H9 (cell line): Measurements from ENCODE around the gene BIN1. TPM values are rescaled to one million over a fixed set of nuclear protein-coding genes. Genes with fewer than 3 reads are reported as not detected.

Source experiments
- DNase-seq: peaks from one replicate; pipeline ENCODE4 v3.0.0-alpha.2; 2017
- H2AFZ ChIP-seq: one replicate; pipeline ENCODE4 v1.6.1; 2013; ENCODE audit warnings: mild to moderate bottlenecking, low read length, control low read depth, moderate library complexity
- H2AK5ac ChIP-seq: 2 replicates; pipeline ENCODE4 v1.6.1; 2013; ENCODE audit warnings: low read length, control low read depth, mixed read lengths; ENCODE audit not compliant: insufficient read length
- H2BK120ac ChIP-seq: one replicate; pipeline ENCODE4 v1.6.1; 2013; ENCODE audit warnings: low read depth, mild to moderate bottlenecking, low read length, control low read depth, inconsistent platforms; ENCODE audit not compliant: poor library complexity, severe bottlenecking
- H2BK12ac ChIP-seq: 2 replicates; pipeline ENCODE4 v1.6.1; 2013; ENCODE audit warnings: low read length, control low read depth, mixed read lengths, low read depth; ENCODE audit not compliant: insufficient read length
- H2BK15ac ChIP-seq: 2 replicates; pipeline ENCODE4 v1.6.1; 2013; ENCODE audit warnings: low read depth, low read length, control low read depth
- H2BK20ac ChIP-seq: one replicate; pipeline ENCODE4 v1.6.1; 2013; ENCODE audit warnings: low read depth, mild to moderate bottlenecking, low read length, control low read depth, inconsistent platforms; ENCODE audit not compliant: poor library complexity, severe bottlenecking
- H2BK5ac ChIP-seq: 2 replicates; pipeline ENCODE4 v1.6.1; 2013; ENCODE audit warnings: low read length, control low read depth, mixed read lengths; ENCODE audit not compliant: insufficient read length
- H3K14ac ChIP-seq: 2 replicates; pipeline ENCODE4 v1.6.1; 2013; ENCODE audit warnings: low read length, control low read depth; ENCODE audit not compliant: insufficient read depth
- H3K18ac ChIP-seq: 2 replicates; pipeline ENCODE4 v1.6.1; 2013; ENCODE audit warnings: low read depth, mild to moderate bottlenecking, mixed read lengths, low read length, control low read depth; ENCODE audit not compliant: insufficient read length
- H3K23ac ChIP-seq: 2 replicates; pipeline ENCODE4 v1.6.1; 2013; ENCODE audit warnings: low read length, control low read depth, mixed read lengths, low read depth; ENCODE audit not compliant: insufficient read length
- H3K23me2 ChIP-seq: 2 replicates; pipeline ENCODE4 v1.6.1; 2013; ENCODE audit warnings: low read depth, mild to moderate bottlenecking, mixed read lengths, low read length, control low read depth; ENCODE audit not compliant: insufficient read length, poor library complexity, severe bottlenecking
- H3K27ac ChIP-seq: 2 replicates; pipeline ENCODE4 v1.5.1; 2013; ENCODE audit warnings: low read length, control low read depth, mixed read lengths, low read depth; ENCODE audit not compliant: insufficient read length
- H3K27me3 ChIP-seq: 2 replicates; pipeline ENCODE4 v1.6.1; 2013; ENCODE audit warnings: low read length, control low read depth, inconsistent platforms; ENCODE audit not compliant: insufficient read depth
- H3K4ac ChIP-seq: 2 replicates; pipeline ENCODE4 v1.6.1; 2013; ENCODE audit warnings: low read depth, mild to moderate bottlenecking, control low read depth, inconsistent platforms, low read length, moderate library complexity
- H3K4me1 ChIP-seq: 2 replicates; pipeline ENCODE4 v1.6.1; 2013; ENCODE audit warnings: low read length, control low read depth, inconsistent platforms; ENCODE audit not compliant: insufficient read depth
- H3K4me2 ChIP-seq: 2 replicates; pipeline ENCODE4 v1.6.1; 2013; ENCODE audit warnings: low read length, control low read depth, mixed read lengths; ENCODE audit not compliant: insufficient read length, insufficient read depth
- H3K56ac ChIP-seq: 2 replicates; pipeline ENCODE4 v1.6.1; 2013; ENCODE audit warnings: low read depth, mild to moderate bottlenecking, mixed read lengths, low read length, control low read depth; ENCODE audit not compliant: insufficient read length
- H3K79me1 ChIP-seq: 2 replicates; pipeline ENCODE4 v1.6.1; 2013; ENCODE audit warnings: low read depth, mild to moderate bottlenecking, moderate library complexity, low read length, control low read depth, inconsistent platforms; ENCODE audit not compliant: insufficient read depth, poor library complexity, severe bottlenecking
- H3K79me2 ChIP-seq: 2 replicates; pipeline ENCODE4 v1.6.1; 2013; ENCODE audit warnings: low read length, control low read depth, inconsistent platforms; ENCODE audit not compliant: insufficient read depth
- H3K9ac ChIP-seq: 2 replicates; pipeline ENCODE4 v1.6.1; 2013; ENCODE audit warnings: low read length, control low read depth, mixed read lengths; ENCODE audit not compliant: insufficient read length; ENCODE audit errors: extremely low read depth
- H3K9me3 ChIP-seq: one replicate; pipeline ENCODE4 v1.6.1; 2013; ENCODE audit warnings: low read depth, low read length, inconsistent platforms; ENCODE audit not compliant: control insufficient read depth
- H3T11ph ChIP-seq: one replicate; pipeline ENCODE4 v1.6.1; 2013; ENCODE audit warnings: mild to moderate bottlenecking, low read length, control low read depth, inconsistent platforms
- H4K20me1 ChIP-seq: one replicate; pipeline ENCODE4 v1.6.1; 2013; ENCODE audit not compliant: control insufficient read depth, insufficient read length, insufficient read depth
- H4K5ac ChIP-seq: 2 replicates; pipeline ENCODE4 v1.6.1; 2013; ENCODE audit warnings: low read depth, mild to moderate bottlenecking, mixed read lengths, low read length, control low read depth; ENCODE audit not compliant: insufficient read length
- H4K8ac ChIP-seq: replicated peaks from 2 replicates; pipeline ENCODE4 v1.6.1; 2013; ENCODE audit warnings: low read length, control low read depth, mixed read lengths, low read depth; ENCODE audit not compliant: insufficient read length
- H4K91ac ChIP-seq: 2 replicates; pipeline ENCODE4 v1.6.1; 2013; ENCODE audit warnings: low read depth, mild to moderate bottlenecking, moderate library complexity, mixed read lengths, low read length, control low read depth; ENCODE audit not compliant: insufficient read length
- H3K27ac Mint-ChIP-seq, 3 experiments: 2 replicates in 2 of 3; 3 replicates in 1 of 3; pipeline ENCODE4 v1.8.0; 2020 to 2021; ENCODE audit warnings: mixed read lengths in 3 of 3, mild to moderate bottlenecking in 1 of 3, moderate library complexity in 1 of 3
- H3K27me3 Mint-ChIP-seq: 2 replicates; pipeline ENCODE4 v1.8.0; 2021; ENCODE audit warnings: low read depth, mild to moderate bottlenecking, moderate library complexity, mixed read lengths
- H3K36me3 Mint-ChIP-seq, 3 experiments: 2 replicates in 2 of 3; 3 replicates in 1 of 3; pipeline ENCODE4 v1.8.0; 2020 to 2021; ENCODE audit warnings: low read depth in 3 of 3, mixed read lengths in 3 of 3; ENCODE audit not compliant: insufficient read depth in 1 of 3
- H3K4me1 Mint-ChIP-seq, 2 experiments: 2 replicates each; pipeline ENCODE4 v1.8.0; 2020; ENCODE audit warnings: mixed read lengths in 2 of 2
- H3K4me3 Mint-ChIP-seq, 2 experiments: 2 replicates in 1 of 2; 3 replicates in 1 of 2; pipeline ENCODE4 v1.8.0; 2020 to 2021; ENCODE audit warnings: mild to moderate bottlenecking in 2 of 2, mixed read lengths in 2 of 2, moderate library complexity in 1 of 2
- H3K9me3 Mint-ChIP-seq, 2 experiments: 2 replicates in 1 of 2; 3 replicates in 1 of 2; pipeline ENCODE4 v1.8.0; 2020; ENCODE audit warnings: mild to moderate bottlenecking in 2 of 2, mixed read lengths in 2 of 2, moderate library complexity in 1 of 2
- WGBS: extraction: QIAGEN DNeasy Blood & Tissue Kit; methylation state at CpG from one replicate; pipeline ENCODE4 v1.1.7; 2013; ENCODE audit warnings: missing lambda C conversion rate, low lambda C conversion rate, mixed read lengths; ENCODE audit not compliant: insufficient read length; ENCODE audit errors: extremely low coverage; 5-methylcytosine and 5-hydroxymethylcytosine counted together
- total RNA-seq: library from RNA; stranded (reverse); gene quantifications from 2 replicates; pipeline ENCODE4 v1.2.1, GENCODE V29; 2021
- TF ChIP-seq, protein P1 (sequence below): fragments of 200-600 bp; sonication (generic); conservative IDR thresholded peaks from 3 replicates; pipeline ENCODE4 v1.8.0; 2021; ENCODE audit warnings: antibody characterized with exemption, mild to moderate bottlenecking

BIN1 gene
- total RNA-seq, 1 experiment from 2014 or later: 32.0 TPM

DNA sequence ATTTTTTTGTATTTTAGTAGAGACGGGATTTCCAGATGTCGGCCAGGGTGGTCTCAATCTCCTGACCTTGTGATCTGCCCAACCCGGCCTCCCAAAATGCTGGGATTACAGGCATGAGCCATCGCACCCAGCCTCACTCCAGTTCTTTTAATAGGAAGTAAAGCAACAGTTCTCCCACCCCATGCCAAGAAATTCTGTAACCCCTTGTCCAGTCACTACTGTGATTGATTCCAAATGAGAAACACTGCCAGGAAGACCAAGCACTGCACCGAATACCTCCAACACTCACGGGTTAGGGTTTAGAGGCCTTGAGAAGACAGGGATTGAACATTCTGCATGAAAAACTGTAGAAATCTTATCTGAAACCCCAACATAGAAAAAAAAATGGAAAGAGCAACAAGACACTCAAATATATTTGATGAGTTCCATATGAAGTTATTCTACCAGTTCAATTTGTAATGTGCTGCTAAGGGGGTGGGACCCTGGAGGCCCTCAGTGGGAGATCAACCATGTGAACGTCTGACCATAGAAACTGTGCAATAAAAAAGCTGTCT lies 48.2 kb upstream of the BIN1 start:
- Histone ChIP-seq H3K27ac (no peak overlapping the region), H3K27me3 (no peaks in the 10 kb centered on the region), H3K4ac (no peak overlapping the region), H3K56ac (no peak overlapping the region), H3K14ac (no peak overlapping the region), H3K23ac (no peak overlapping the region), H3K79me1 (no peaks in the 10 kb centered on the region), H2BK12ac (no peak overlapping the region), H3K4me2 (no peak overlapping the region), H4K20me1 (no peaks in the 10 kb centered on the region), H2BK20ac (no peak overlapping the region), H4K5ac (no peak overlapping the region), H3K23me2 (no peaks in the 10 kb centered on the region), H2AFZ (no peak overlapping the region), H4K91ac (no peak overlapping the region), H3K79me2 (no peaks in the 10 kb centered on the region), H4K8ac (no peak overlapping the region), H3K9ac (no peak overlapping the region), H3T11ph (no peak overlapping the region), H3K4me1 (no peaks in the 10 kb centered on the region; the same call in 1 of the 2 replicates), H3K9me3 (no peaks in the 10 kb centered on the region), H2BK5ac (no peak overlapping the region), H3K18ac (no peak overlapping the region), H2AK5ac (no peak overlapping the region), H2BK120ac (no peak overlapping the region), H2BK15ac (no peak overlapping the region)
- H3K27ac Mint-ChIP-seq: no peak overlapping the region
- no peak for DNase-seq
- no peaks in the 10 kb centered on the region; the same call in 1 of the 2 replicates for H3K27me3 Mint-ChIP-seq
- peaks cover 16 to 17% of the 10 kb centered on the region in 2 experiments for H3K4me1 Mint-ChIP-seq
- TF ChIP-seq, protein P1, sequence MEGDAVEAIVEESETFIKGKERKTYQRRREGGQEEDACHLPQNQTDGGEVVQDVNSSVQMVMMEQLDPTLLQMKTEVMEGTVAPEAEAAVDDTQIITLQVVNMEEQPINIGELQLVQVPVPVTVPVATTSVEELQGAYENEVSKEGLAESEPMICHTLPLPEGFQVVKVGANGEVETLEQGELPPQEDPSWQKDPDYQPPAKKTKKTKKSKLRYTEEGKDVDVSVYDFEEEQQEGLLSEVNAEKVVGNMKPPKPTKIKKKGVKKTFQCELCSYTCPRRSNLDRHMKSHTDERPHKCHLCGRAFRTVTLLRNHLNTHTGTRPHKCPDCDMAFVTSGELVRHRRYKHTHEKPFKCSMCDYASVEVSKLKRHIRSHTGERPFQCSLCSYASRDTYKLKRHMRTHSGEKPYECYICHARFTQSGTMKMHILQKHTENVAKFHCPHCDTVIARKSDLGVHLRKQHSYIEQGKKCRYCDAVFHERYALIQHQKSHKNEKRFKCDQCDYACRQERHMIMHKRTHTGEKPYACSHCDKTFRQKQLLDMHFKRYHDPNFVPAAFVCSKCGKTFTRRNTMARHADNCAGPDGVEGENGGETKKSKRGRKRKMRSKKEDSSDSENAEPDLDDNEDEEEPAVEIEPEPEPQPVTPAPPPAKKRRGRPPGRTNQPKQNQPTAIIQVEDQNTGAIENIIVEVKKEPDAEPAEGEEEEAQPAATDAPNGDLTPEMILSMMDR: no peak
- peaks cover 17 to 18% of the 10 kb centered on the region in 2 experiments for H3K9me3 Mint-ChIP-seq
- no peak overlapping the region for H3K4me3 Mint-ChIP-seq
- peaks cover under 1 to 4% (median 2%) of the 10 kb centered on the region in 3 experiments; a peak in 5 of 7 replicates for H3K36me3 Mint-ChIP-seq
- WGBS: no CpG with 5 or more reads among the region's 7 CpGs
